GM12878 (cell line): ENCODE data around the gene IRAK2.

ENCODE experiments used
- POLR2A ChIP-seq: IDR thresholded peaks from 2 replicates; pipeline ENCODE4 v1.6.1; 2011; ENCODE audit warnings: low read depth, mild to moderate bottlenecking, low read length
- SUZ12 ChIP-seq: fragments of 200-600 bp; sonication (generic); IDR thresholded peaks from one replicate; pipeline ENCODE4 v1.6.1; 2018; ENCODE audit warnings: antibody characterized with exemption, mild to moderate bottlenecking; ENCODE audit not compliant: unreplicated experiment

DNA sequence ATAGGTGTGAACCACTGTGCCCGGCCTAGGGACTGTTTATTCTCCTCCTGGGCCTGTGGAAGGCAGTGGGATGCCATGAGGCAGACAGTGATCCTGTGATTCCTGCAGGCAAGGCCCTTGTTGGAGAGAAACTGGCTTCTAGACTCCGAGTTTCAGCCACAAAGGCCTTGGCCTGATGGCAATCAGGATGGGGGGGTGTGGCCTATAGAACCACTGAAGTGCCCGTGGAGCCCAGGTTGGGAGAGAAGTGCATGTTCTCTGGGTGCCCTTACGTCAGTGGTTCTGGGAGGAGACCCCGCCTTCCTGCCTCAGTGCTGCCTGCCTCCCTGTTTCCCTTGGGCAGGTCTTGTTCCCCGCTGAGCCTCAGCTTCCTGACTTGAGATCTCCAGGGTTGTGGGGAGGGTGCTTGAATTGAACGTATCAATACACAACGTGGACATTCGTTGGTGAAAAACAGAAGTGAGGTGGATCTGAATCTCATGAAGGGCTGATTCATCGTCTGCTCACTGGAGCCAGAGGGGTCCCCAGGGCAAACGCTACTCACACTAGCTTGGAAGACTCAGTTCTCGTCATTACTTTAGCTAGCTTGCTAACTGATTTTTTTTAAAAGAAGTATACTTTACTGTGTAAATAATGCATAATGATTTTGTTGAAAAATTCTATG, 31.8 kb downstream of the IRAK2 start:
- TF ChIP-seq SUZ12 (no peak), POLR2A (no peak)
